Measurements from ENCODE around the gene AMFR.

The AMFR gene

DNA sequence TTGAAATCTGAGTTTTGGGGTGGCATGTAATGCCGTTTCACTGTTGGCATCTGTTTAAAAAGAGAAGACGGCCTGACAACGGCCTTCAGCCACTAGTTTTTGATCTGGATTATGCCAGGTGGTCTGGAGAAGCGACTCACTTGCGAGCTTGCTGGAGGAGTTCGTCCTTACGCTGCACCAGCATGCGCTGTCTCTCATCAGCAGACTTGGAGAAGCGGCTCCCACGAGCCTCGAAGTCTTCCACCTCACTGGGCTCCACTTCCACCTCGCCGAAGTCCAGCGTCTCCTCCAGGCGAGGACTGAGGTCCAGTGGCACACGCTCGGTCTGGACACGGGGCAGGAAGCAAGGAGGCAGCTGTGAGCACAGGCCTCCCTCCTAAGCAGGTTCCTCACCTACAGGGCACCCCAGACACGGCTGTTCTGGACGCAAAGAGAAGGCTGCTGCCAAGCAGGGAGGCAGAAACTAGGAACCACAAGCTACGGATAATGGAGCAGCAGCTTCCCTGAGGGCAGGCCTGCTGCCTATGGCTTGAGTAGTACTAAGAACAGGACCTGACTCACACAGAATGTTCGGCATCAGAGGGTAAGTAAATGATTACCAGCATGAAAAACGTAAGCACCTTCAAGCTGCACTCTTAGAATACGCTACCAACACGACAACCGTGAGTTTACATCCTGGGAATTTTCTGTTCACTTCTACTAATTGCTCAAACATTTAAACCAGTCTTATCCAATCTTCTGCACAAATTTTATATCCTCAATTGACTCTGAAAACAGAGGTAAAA lies 61.4 kb downstream of the AMFR start:
- in situ Hi-C loops (cut with MboI; ENCODE audit: low sequenced_read_pairs) = no loop called here

DNA sequence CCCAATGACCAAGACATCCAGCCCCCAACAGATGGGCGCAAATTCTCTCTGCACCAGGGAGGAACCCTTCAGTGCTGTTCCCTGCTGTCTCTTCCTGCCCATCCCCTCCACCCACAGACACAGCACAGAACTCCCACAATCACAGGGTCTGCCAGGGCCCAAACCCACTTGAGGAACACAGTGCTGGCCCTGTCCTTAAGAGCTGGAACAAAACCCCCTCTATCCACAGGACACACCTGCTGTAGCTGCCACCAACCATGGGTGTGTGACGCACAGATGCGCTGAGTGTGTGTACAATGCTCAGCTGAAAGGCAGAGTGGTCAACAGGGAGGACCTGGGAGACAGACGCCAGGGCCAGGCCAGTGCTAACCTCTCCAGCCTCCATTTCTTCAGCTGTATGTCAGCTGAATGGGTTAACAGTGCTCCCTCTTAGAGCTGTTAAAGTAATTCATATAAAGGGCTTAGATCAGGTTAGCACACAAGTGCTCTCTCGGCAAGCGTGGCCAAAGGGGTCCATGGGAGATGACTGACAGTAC lies 62.1 kb downstream of the AMFR start:
- in situ Hi-C loops (cut with MboI; ENCODE audit: low sequenced_read_pairs) = no loop called here

DNA sequence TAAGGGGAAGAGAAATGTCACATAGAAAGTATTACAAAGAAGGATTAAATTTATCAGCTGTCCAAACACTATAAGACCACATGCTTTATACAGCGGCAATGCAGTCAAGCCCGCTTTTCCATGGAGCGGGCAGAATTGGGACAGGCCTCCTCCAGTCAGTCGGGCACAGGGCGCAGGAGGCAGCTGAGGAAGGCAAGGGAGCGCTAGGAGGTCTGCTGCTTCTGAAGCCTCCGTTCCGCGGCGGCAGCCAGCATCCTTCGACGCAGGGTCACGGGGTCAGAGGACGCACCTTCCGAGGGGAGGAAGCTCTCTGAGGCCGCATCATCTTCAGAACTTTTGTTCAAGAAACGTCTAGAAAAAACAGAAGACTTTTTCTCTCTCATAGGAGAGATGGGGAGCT lies 62.6 kb downstream of the AMFR start:
- in situ Hi-C loops (cut with MboI; ENCODE audit: low sequenced_read_pairs) = no loop called here

DNA sequence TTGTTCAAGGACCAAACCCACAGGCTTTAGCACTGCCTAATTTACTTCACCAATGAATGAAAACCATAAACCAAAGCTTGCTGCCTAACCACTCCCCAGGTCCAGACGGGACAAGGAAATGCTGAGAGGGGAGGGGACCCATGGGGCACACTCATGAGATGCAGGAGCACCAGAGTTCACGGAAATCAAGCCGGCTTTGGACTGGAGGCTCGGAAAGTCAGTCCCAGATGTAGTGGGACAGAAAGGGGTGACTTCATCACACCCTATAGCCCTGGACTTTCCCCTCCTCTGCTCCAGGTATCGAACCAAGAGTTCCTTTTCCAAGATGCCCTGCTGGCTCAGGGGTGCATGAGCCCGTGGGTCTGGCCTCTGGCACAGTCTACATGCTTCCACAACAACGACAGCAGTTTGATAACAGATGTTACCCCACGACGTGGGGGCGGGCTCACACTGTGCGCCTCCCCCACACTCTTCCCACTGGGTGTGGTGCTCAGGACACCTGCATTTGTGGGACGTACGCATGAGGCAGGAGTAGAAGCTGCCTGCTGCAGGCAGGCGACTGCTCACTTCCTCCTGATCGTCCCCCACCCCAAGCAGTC lies 63.2 kb downstream of the AMFR start:
- in situ Hi-C loops (cut with MboI; ENCODE audit: low sequenced_read_pairs) = no loop called here

DNA sequence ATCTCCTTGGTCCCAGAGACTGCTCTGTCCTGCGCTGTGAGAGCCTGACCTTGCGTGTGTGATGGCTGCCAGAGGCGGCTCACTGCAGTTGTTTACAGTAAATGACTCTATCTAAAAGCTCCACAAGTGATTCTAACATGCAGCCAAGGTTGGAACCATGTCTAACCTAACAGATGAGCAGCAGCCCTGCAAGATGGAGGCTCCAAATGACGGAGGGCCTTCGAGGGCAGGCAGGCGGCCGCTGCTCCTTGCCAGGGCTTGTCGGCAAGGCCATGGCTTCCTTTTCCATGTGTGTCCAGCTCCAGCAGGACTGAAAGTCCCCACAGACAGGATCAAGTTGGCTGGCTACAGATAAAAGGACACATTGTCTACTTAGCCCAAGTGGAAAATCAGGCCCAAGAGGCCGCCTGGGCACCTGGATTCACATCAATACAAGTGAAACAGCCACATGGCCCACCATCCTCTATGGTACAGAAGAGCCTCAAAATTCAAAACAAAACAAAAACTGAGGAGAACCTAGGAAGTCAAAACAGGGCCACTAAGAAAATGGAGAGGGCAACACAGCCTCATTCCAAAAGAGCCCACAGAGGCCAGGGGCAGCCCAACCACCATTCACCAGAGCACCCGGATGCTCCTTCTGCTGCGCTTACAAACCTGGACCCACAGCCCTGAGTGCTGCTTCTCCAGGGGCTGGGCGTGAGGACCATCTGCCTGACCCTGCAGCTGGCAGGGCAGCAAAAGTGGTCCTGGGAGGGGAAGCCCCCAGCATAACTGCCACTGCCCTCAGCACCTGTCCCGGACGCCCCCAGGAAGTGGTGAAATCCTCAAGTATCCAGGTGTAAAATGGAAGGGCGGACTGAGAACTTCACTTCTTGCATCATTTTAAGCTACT lies 65.0 kb downstream of the AMFR start:
- in situ Hi-C loops (cut with MboI; ENCODE audit: low sequenced_read_pairs) = no loop called here

DNA sequence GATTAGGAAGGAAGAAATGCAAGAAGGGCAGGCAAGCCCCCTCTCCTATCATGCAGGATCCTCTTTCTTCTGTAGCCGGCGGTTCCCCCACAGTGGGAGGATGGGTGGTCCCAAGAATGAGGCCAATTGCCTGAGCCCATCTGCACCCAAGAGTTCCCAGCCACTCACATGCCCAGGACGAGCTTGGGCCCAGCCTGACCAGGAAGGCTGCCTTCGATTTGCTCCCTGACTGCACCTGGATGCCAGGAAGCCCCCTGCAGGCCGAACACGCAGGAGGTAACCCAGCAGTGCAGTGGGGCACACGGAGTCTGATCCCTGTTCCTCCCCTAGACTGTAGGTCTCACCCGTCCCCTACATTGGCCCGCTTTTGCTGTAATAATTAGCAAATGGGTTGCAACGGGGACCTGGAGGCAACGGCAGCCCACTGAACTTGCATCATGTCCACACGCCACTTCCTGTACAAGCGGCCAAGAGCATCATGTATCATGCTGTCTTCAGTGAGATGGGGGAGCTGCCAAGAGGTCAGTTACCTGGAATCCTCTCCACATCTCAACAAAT lies 67.5 kb downstream of the AMFR start:
- in situ Hi-C loops (cut with MboI; ENCODE audit: low sequenced_read_pairs) = no loop called here

DNA sequence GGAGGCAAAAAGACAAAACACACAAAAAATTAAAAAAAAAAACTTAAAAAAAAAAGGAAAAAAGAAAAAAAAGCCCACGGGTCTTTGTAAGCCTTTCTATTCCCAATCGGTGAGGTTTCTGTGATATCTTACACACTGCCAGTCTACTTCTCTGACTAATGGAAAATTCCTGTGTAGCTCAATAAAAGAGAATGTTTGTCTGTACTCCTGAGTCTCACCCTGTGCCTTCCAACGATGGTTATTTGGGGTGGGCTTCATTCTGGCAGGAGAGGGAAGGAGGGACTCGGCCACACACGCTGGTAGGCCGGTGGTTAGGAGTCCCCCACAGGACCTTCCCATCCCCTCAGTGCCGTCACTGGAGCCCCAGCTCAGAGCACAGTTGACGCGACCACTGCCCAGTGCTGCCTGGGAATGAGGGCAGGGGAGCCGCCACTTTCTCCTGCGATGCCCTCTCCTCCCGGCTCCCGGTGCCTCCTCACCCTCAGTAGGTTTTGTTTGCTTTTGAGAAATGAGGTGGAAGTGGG lies 68.0 kb downstream of the AMFR start:
- in situ Hi-C loops (cut with MboI; ENCODE audit: low sequenced_read_pairs) = no loop called here

DNA sequence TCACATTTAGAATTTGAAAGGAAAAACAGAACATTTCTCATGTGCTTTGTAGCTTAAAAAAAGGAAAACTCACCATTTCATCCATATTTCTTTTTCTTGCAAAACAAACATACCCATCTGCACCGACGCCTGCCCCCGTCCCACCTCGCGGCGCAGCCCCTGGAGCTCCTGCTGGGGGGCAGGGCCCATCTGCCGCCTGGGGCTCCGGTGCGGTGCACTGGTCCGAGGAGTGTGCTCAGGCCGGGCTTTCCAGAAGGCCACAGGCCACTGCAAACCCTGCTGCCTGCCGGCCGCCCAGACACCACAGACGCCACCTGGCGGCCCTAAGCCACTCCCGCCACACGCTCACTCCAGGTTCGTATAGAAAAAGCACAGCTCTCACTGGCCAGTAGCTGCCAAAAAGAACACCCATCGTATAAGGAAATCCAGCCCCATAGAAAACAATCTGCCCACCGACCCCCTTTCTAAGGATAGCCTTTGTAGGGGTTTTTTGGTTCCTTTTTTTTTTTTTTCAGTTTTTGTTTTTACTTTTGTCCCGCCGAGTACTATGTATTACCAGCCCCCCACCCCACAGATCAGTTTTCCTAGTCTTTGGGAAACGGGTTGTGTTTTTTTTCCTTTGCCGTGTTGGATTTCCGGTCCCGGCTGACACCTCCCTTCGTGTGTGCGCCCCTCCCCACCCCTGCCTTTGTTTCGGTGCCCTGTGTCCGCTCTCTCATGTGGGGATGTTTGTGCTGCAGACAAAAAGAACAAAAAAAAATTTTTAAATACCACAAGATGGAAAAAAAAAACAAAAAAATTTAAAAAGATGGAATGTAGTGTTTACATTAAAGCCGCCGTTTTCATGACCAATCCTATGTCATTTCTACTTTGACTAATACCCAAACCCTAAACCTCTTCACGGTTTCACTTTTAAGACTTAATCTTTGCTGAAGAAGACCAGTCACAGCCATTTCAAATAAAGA lies 68.8 kb downstream of the AMFR start:
- in situ Hi-C loops (cut with MboI; ENCODE audit: low sequenced_read_pairs) = no loop called here

DNA sequence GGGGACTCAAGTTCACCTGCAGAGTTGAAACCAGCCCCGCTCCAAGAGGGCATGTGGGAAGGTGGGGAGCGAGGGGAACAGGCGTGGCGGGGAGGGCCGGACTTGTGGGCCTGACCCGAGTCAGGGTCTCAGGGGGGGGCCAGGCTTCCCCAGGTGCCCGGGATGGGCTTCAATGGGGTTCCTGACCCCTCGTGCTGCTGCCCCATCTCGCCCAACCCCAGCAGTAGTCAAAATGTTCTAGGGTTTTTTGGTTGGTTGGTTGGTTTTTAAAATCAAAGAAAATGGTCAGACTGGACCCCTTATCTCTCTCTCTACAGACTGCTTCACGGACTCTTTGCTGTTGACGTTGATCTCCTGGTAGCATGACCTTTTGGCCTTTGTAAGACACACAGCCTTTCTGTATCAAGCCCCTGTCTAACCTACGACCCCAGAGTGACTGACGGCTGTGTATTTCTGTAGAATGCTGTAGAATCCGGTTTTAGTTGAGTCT lies 69.5 kb downstream of the AMFR start:
- in situ Hi-C loops (cut with MboI; ENCODE audit: low sequenced_read_pairs) = no loop called here

DNA sequence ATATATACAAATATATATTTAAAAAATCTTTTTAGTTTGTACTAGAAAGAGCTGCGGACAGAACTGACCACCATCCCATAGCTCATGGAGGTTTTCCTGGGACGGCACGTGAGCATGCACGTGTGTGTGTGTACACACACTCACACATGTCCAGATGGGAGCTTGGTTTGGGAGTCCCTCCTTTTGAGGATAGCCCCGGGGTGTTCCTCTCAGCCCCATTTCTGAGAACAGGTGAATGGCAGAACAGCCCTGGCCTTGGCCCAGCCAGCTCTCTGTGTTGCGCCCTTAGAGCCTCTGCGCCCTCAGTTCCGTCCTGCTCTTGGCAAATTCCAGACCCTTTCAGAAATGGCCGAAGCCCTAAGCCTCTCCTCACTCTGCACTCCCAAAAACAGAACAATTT lies 70.1 kb downstream of the AMFR start:
- in situ Hi-C loops (cut with MboI; ENCODE audit: low sequenced_read_pairs) = no loop called here

DNA sequence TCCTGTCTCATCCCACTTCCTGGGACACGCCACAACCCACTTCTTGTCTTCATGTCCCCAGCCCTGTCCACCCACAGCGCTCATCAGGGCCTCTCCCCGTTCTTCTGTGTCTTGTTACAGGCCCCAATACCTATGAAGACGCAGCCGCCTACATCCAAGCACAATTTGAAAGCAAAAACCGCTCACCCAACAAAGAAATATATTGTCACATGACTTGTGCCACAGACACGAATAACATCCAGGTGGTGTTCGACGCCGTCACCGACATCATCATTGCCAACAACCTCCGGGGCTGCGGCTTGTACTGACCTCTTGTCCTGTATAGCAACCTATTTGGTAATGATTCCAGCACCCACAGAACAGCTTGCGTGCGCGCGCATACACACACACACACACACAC lies 70.6 kb downstream of the AMFR start:
- in situ Hi-C loops (cut with MboI; ENCODE audit: low sequenced_read_pairs) = no loop called here

DNA sequence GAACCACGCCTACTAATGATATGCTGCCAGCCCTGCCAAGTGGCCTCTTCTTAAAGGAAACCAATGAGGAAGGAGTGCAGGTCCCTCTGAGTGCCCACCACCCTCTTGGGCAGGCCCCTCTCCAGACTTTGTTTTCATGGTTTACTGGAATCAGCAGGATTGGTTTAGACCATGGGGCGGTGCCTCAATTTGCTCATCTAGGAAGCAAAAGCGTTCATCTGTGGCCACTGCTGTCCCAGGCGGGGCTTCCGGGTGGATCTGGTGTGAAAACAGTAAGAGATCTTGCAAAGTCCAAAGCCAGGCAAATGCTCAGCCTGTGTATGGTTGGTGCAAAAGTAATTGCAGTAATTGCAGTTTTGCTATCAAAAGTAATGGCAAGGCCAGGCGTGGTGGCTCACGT lies 71.3 kb downstream of the AMFR start:
- in situ Hi-C loops (cut with MboI; ENCODE audit: low sequenced_read_pairs) = no loop called here

DNA sequence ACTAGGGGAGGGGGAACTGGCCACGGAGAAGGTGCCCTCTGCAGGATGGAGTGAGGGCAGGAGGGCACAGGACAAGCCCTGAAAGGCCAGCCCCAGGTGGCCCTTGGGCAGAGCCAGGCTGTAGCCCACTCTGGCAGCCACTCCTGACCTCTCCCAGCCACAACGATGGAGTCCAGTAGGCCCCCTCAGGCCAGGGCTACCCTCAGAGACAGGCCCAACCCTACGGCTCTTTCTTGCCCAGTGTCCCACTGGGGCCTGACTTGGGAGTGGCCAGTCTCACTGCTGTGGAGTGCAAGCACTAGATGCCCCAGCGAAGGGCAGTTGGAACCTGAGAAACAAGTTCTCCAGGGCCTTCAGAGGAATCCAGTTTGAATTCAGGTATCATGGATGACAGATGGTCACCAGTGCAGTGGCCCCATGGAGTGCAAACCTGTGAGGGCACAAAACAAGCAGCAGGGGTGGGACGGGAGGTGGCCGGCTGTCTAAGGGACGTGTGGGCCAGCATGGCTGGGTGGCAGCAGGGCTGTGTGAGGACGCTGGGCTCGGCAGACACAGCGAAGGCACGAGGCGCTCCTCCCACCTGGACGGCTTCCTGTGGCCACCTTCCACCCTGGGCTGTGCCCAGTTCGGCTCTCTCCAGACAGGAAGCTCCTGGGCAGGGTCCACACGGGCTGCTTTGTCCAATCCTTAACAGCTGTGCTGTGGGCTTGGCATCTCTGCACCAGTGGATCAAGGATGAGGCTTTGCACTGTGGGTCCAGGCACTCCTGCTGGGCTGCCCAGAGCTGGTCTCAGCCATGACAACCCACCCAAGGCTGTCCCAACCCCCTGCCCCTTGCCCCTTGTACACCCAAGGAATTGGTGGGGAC lies 72.1 kb downstream of the AMFR start:
- in situ Hi-C loops (cut with MboI; ENCODE audit: low sequenced_read_pairs) = no loop called here

DNA sequence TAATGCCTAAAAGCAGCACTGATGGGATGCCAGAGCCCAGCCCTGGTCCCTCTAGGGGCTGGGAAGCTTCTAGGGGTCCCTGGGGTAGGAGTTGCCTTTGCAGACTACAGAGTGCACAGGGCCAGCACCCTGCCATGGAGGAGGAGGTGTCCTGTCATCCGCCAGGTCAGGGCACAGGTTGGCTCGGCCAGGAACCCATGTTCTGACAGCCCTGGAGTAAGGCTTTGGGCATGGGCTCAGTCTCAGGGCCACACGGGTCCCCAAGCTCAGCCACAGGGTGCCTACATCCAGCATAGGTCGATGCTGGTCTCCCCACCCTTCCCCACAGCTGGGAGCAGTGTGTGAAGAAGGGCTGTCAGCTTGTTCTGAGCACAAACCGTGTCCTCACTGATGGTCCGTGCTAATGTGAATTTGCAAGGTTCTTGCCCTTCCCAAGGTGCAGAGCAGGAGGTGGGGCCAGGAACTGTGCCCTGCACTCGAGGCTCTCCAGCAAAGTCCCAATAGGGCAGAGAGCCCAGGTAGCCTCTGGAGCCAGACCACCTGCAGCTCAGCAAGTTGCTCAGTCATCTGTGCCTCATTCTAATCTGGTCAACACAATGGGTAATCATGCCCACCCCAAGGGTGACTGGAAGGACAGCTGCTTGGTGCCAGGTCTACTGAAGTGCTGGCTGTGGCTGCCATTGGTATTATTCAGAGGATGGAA lies 72.8 kb downstream of the AMFR start:
- in situ Hi-C loops (cut with MboI; ENCODE audit: low sequenced_read_pairs) = no loop called here

DNA sequence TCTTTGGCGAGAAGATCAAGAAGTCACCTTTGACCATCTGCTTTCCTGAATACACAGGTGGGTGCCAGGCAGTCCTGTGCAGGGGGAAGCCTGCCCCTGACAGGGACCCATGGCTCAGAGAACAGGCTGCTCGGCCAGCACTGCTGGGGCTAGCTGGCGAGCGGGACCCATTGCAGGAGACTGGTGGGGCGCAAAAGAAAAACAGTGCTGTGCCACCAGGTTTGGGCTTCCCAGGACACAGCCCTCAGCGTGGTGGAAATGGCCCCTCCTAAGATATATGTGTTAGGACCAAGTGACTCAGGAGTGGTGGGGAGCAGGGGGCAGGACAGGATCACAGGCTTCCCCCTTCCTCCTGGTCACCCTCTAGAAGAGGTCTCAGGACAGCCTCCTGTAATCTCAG lies 73.9 kb downstream of the AMFR start:
- in situ Hi-C loops (cut with MboI; ENCODE audit: low sequenced_read_pairs) = no loop called here

DNA sequence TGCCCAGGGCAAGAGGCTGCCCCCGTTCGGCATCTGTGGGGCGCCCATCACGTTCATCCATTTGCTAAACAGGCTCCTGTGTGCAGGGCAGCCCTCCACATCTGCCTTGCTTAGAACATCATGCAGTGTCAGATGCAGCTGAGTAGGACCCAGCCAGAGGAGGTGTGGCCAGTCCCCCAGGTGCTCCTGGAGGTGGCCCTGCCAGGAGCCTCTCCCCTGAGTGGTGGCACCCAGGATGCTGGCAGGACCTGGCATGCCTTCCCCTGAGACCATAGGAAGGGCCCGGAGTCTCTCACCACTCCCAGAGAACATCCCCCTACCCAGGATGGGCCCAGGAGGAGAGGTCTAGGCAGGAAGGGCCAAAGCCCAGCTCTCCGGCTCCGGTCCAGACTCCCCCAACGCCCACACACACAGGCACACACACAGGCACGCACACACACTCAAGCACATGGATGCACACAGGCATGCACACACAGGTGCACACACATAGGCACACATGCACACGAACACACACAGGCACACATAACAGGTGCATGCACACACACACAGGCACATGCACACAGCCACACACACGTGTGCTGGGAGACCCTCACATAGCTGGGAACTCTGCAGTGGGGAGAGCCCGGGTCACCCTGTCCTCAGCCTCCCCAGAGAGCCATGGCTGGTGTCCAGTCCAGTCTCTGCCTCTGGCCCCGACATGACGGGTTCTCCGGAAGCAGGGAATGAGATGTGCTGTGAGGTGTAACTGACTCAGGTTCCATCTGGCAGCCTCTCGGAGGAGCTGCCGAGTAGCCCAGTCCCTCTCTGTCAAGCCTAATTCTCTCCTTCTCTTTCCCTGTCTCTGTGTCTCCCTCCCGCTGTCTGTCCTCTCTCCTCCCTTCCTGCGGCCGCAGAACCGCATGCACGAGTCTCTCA lies 74.6 kb downstream of the AMFR start:
- in situ Hi-C loops (cut with MboI; ENCODE audit: low sequenced_read_pairs) = no loop called here

DNA sequence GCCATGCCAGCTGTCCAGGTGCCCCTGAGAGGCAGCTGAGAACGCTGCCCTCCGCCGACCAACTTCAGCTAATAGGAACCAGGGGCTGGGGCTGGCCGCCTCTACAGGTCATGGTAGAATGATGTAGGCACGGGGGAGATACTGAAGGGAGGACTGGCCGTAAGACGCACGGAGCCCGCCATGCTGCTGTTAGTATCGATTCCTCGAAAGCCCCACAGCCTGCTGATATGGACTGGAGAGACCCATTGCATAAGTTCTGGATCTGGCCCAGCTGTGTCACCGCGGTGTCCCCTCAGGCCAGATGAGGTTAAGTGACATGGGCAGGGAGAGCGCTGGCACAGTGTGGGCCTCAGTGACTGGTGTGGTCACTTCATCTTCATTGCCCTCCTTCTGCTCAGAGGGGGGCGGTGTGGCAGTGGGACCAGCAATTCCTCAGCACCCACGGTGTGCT lies 75.6 kb downstream of the AMFR start:
- in situ Hi-C loops (cut with MboI; ENCODE audit: low sequenced_read_pairs) = no loop called here

All from HL-60/S4 (cell line).